H9 (cell line): ENCODE data around the gene SLC25A25. TPM values are rescaled to one million over a fixed set of nuclear protein-coding genes. Genes with fewer than 3 reads are reported as not detected.
A peak's percentile ranks its signal among the peaks of the same experiment; 100 is the strongest.

Experiments
- DNase-seq: peaks from one replicate; pipeline ENCODE4 v3.0.0-alpha.2; 2017
- H2AFZ ChIP-seq: one replicate; pipeline ENCODE4 v1.6.1; 2013; ENCODE audit warnings: mild to moderate bottlenecking, low read length, control low read depth, moderate library complexity
- H2AK5ac ChIP-seq: 2 replicates; pipeline ENCODE4 v1.6.1; 2013; ENCODE audit warnings: low read length, control low read depth, mixed read lengths; ENCODE audit not compliant: insufficient read length
- H2BK120ac ChIP-seq: one replicate; pipeline ENCODE4 v1.6.1; 2013; ENCODE audit warnings: low read depth, mild to moderate bottlenecking, low read length, control low read depth, inconsistent platforms; ENCODE audit not compliant: poor library complexity, severe bottlenecking
- H2BK12ac ChIP-seq: 2 replicates; pipeline ENCODE4 v1.6.1; 2013; ENCODE audit warnings: low read length, control low read depth, mixed read lengths, low read depth; ENCODE audit not compliant: insufficient read length
- H2BK15ac ChIP-seq: 2 replicates; pipeline ENCODE4 v1.6.1; 2013; ENCODE audit warnings: low read depth, low read length, control low read depth
- H2BK20ac ChIP-seq: one replicate; pipeline ENCODE4 v1.6.1; 2013; ENCODE audit warnings: low read depth, mild to moderate bottlenecking, low read length, control low read depth, inconsistent platforms; ENCODE audit not compliant: poor library complexity, severe bottlenecking
- H2BK5ac ChIP-seq: 2 replicates; pipeline ENCODE4 v1.6.1; 2013; ENCODE audit warnings: low read length, control low read depth, mixed read lengths; ENCODE audit not compliant: insufficient read length
- H3K14ac ChIP-seq: 2 replicates; pipeline ENCODE4 v1.6.1; 2013; ENCODE audit warnings: low read length, control low read depth; ENCODE audit not compliant: insufficient read depth
- H3K18ac ChIP-seq: 2 replicates; pipeline ENCODE4 v1.6.1; 2013; ENCODE audit warnings: low read depth, mild to moderate bottlenecking, mixed read lengths, low read length, control low read depth; ENCODE audit not compliant: insufficient read length
- H3K23ac ChIP-seq: 2 replicates; pipeline ENCODE4 v1.6.1; 2013; ENCODE audit warnings: low read length, control low read depth, mixed read lengths, low read depth; ENCODE audit not compliant: insufficient read length
- H3K23me2 ChIP-seq: 2 replicates; pipeline ENCODE4 v1.6.1; 2013; ENCODE audit warnings: low read depth, mild to moderate bottlenecking, mixed read lengths, low read length, control low read depth; ENCODE audit not compliant: insufficient read length, poor library complexity, severe bottlenecking
- H3K27ac ChIP-seq: 2 replicates; pipeline ENCODE4 v1.5.1; 2013; ENCODE audit warnings: low read length, control low read depth, mixed read lengths, low read depth; ENCODE audit not compliant: insufficient read length
- H3K27me3 ChIP-seq: 2 replicates; pipeline ENCODE4 v1.6.1; 2013; ENCODE audit warnings: low read length, control low read depth, inconsistent platforms; ENCODE audit not compliant: insufficient read depth
- H3K4ac ChIP-seq: 2 replicates; pipeline ENCODE4 v1.6.1; 2013; ENCODE audit warnings: low read depth, mild to moderate bottlenecking, control low read depth, inconsistent platforms, low read length, moderate library complexity
- H3K4me1 ChIP-seq: 2 replicates; pipeline ENCODE4 v1.6.1; 2013; ENCODE audit warnings: low read length, control low read depth, inconsistent platforms; ENCODE audit not compliant: insufficient read depth
- H3K4me2 ChIP-seq: 2 replicates; pipeline ENCODE4 v1.6.1; 2013; ENCODE audit warnings: low read length, control low read depth, mixed read lengths; ENCODE audit not compliant: insufficient read length, insufficient read depth
- H3K56ac ChIP-seq: 2 replicates; pipeline ENCODE4 v1.6.1; 2013; ENCODE audit warnings: low read depth, mild to moderate bottlenecking, mixed read lengths, low read length, control low read depth; ENCODE audit not compliant: insufficient read length
- H3K79me1 ChIP-seq: 2 replicates; pipeline ENCODE4 v1.6.1; 2013; ENCODE audit warnings: low read depth, mild to moderate bottlenecking, moderate library complexity, low read length, control low read depth, inconsistent platforms; ENCODE audit not compliant: insufficient read depth, poor library complexity, severe bottlenecking
- H3K79me2 ChIP-seq: 2 replicates; pipeline ENCODE4 v1.6.1; 2013; ENCODE audit warnings: low read length, control low read depth, inconsistent platforms; ENCODE audit not compliant: insufficient read depth
- H3K9ac ChIP-seq: 2 replicates; pipeline ENCODE4 v1.6.1; 2013; ENCODE audit warnings: low read length, control low read depth, mixed read lengths; ENCODE audit not compliant: insufficient read length; ENCODE audit errors: extremely low read depth
- H3K9me3 ChIP-seq: one replicate; pipeline ENCODE4 v1.6.1; 2013; ENCODE audit warnings: low read depth, low read length, inconsistent platforms; ENCODE audit not compliant: control insufficient read depth
- H3T11ph ChIP-seq: one replicate; pipeline ENCODE4 v1.6.1; 2013; ENCODE audit warnings: mild to moderate bottlenecking, low read length, control low read depth, inconsistent platforms
- H4K20me1 ChIP-seq: one replicate; pipeline ENCODE4 v1.6.1; 2013; ENCODE audit not compliant: control insufficient read depth, insufficient read length, insufficient read depth
- H4K5ac ChIP-seq: 2 replicates; pipeline ENCODE4 v1.6.1; 2013; ENCODE audit warnings: low read depth, mild to moderate bottlenecking, mixed read lengths, low read length, control low read depth; ENCODE audit not compliant: insufficient read length
- H4K8ac ChIP-seq: replicated peaks from 2 replicates; pipeline ENCODE4 v1.6.1; 2013; ENCODE audit warnings: low read length, control low read depth, mixed read lengths, low read depth; ENCODE audit not compliant: insufficient read length
- H4K91ac ChIP-seq: 2 replicates; pipeline ENCODE4 v1.6.1; 2013; ENCODE audit warnings: low read depth, mild to moderate bottlenecking, moderate library complexity, mixed read lengths, low read length, control low read depth; ENCODE audit not compliant: insufficient read length
- H3K27ac Mint-ChIP-seq, 3 experiments: 2 replicates in 2 of 3; 3 replicates in 1 of 3; pipeline ENCODE4 v1.8.0; 2020 to 2021; ENCODE audit warnings: mixed read lengths in 3 of 3, mild to moderate bottlenecking in 1 of 3, moderate library complexity in 1 of 3
- H3K27me3 Mint-ChIP-seq: 2 replicates; pipeline ENCODE4 v1.8.0; 2021; ENCODE audit warnings: low read depth, mild to moderate bottlenecking, moderate library complexity, mixed read lengths
- H3K36me3 Mint-ChIP-seq, 3 experiments: 2 replicates in 2 of 3; 3 replicates in 1 of 3; pipeline ENCODE4 v1.8.0; 2020 to 2021; ENCODE audit warnings: low read depth in 3 of 3, mixed read lengths in 3 of 3; ENCODE audit not compliant: insufficient read depth in 1 of 3
- H3K4me1 Mint-ChIP-seq, 2 experiments: 2 replicates each; pipeline ENCODE4 v1.8.0; 2020; ENCODE audit warnings: mixed read lengths in 2 of 2
- H3K4me3 Mint-ChIP-seq, 2 experiments: 2 replicates in 1 of 2; 3 replicates in 1 of 2; pipeline ENCODE4 v1.8.0; 2020 to 2021; ENCODE audit warnings: mild to moderate bottlenecking in 2 of 2, mixed read lengths in 2 of 2, moderate library complexity in 1 of 2
- H3K9me3 Mint-ChIP-seq, 2 experiments: 2 replicates in 1 of 2; 3 replicates in 1 of 2; pipeline ENCODE4 v1.8.0; 2020; ENCODE audit warnings: mild to moderate bottlenecking in 2 of 2, mixed read lengths in 2 of 2, moderate library complexity in 1 of 2
- CTCF ChIP-seq: fragments of 200-600 bp; sonication (generic); conservative IDR thresholded peaks from 3 replicates; pipeline ENCODE4 v1.8.0; 2021; ENCODE audit warnings: antibody characterized with exemption, mild to moderate bottlenecking
- WGBS: extraction: QIAGEN DNeasy Blood & Tissue Kit; methylation state at CpG from one replicate; pipeline ENCODE4 v1.1.7; 2013; ENCODE audit warnings: missing lambda C conversion rate, low lambda C conversion rate, mixed read lengths; ENCODE audit not compliant: insufficient read length; ENCODE audit errors: extremely low coverage; 5-methylcytosine and 5-hydroxymethylcytosine counted together
- total RNA-seq: library from RNA; stranded (reverse); gene quantifications from 2 replicates; pipeline ENCODE4 v1.2.1, GENCODE V29; 2021

Gene SLC25A25
- total RNA-seq, 1 experiment from 2014 or later: 16.9 TPM

GRCh38 chr9:128100581-128100980 lies 32.5 kb downstream of the SLC25A25 start:
- H4K91ac ChIP-seq: no peak overlapping the region
- H3K27ac ChIP-seq: no peak overlapping the region
- no peak overlapping the region for H2BK20ac ChIP-seq
- H3K79me2 ChIP-seq: peaks cover 7% of the 10 kb centered on the region; the same call in 1 of the 2 replicates
- no peak overlapping the region for H4K5ac ChIP-seq
- no peak overlapping the region for H3K56ac ChIP-seq
- H3K4me1 ChIP-seq: peaks cover 5% of the 10 kb centered on the region; the same call in 1 of the 2 replicates
- no peak overlapping the region for H2BK12ac ChIP-seq
- no peak overlapping the region for H3K14ac ChIP-seq
- no peak overlapping the region for H3T11ph ChIP-seq
- H3K23me2 ChIP-seq: peaks cover 10% of the 10 kb centered on the region
- H2BK120ac ChIP-seq: no peak overlapping the region
- no peaks in the 10 kb centered on the region for H4K20me1 ChIP-seq
- no peak overlapping the region for H4K8ac ChIP-seq
- no peak for TF ChIP-seq CTCF
- no peak for DNase-seq
- no peaks in the 10 kb centered on the region for H3K27me3 Mint-ChIP-seq
- no peak overlapping the region for H3K4ac ChIP-seq
- WGBS: no CpG with 5 or more reads among the region's 10 CpGs
- peak overlapping the region in 2 of 3 experiments; percentile 68 to 96; a peak in 1 of 7 replicates for H3K27ac Mint-ChIP-seq
- peaks cover 3% of the 10 kb centered on the region for H3K79me1 ChIP-seq
- no peak overlapping the region for H2AFZ ChIP-seq
- H3K4me1 Mint-ChIP-seq: peaks cover 51 to 58% of the 10 kb centered on the region in 2 experiments
- H2BK5ac ChIP-seq: no peak overlapping the region
- H2BK15ac ChIP-seq: no peak overlapping the region
- H3K4me2 ChIP-seq: no peak overlapping the region
- peaks cover 19 to 43% (median 39%) of the 10 kb centered on the region in 3 experiments; a peak in 6 of 7 replicates for H3K36me3 Mint-ChIP-seq
- H3K23ac ChIP-seq: no peak overlapping the region
- no peaks in the 10 kb centered on the region for H3K9me3 ChIP-seq
- peak overlapping the region in 1 of 2 experiments; percentile 84; a peak in 1 of 5 replicates for H3K4me3 Mint-ChIP-seq
- H3K18ac ChIP-seq: no peak overlapping the region
- no peak overlapping the region for H2AK5ac ChIP-seq
- no peak overlapping the region for H3K9ac ChIP-seq
- H3K9me3 Mint-ChIP-seq: no peaks in the 10 kb centered on the region
- no peaks in the 10 kb centered on the region for H3K27me3 ChIP-seq
